NCI-H2081 treated with DMSO at 0.1 percent for 48 hours (cell line): Measurements from ENCODE around the gene AP1M1.
"Not testable (repeated sequence)": the region's sequence is repeated elsewhere in the genome, so short reads cannot be mapped to it uniquely, and the experiment has no call there.

Experiments
- DNase-seq: peaks from one replicate; lab custom pipeline; 2025; lab: John Stamatoyannopoulos, UW

Gene AP1M1

GRCh38 chr19:16261584-16262368, 64.1 kb downstream of the AP1M1 start:
- no peak for DNase-seq

GRCh38 chr19:16262618-16263017, 64.9 kb downstream of the AP1M1 start:
- DNase-seq = no peak

- no peak for DNase-seq
These were observed 65.5 kb downstream of the AP1M1 start for GRCh38 chr19:16263141-16263761.

DNA sequence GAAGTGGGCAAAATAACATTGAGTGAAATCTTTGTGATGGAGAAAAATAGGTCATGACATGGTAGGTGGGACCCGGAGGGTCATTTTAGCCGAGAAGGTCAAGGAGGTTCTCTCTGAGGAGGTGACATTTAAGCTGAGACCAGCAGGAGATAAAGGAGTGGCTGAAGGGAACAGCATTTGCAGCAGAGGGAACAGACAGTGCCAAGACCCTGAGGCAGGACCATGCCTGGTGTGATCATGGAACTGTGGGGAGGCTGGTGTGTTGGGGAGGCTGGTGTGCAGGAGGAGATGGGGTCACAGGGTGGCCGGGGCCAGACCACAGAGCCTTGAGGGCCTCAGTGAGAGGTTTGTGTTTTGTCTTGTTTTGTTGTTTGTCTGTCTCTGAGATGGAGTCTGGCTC, 67.5 kb downstream of the AP1M1 start:
- no peak for DNase-seq

- DNase-seq = no peak
These were observed 68.3 kb downstream of the AP1M1 start for GRCh38 chr19:16265890-16266585.

- DNase-seq = no peak
These were observed 68.9 kb downstream of the AP1M1 start for GRCh38 chr19:16266586-16266942.

DNA sequence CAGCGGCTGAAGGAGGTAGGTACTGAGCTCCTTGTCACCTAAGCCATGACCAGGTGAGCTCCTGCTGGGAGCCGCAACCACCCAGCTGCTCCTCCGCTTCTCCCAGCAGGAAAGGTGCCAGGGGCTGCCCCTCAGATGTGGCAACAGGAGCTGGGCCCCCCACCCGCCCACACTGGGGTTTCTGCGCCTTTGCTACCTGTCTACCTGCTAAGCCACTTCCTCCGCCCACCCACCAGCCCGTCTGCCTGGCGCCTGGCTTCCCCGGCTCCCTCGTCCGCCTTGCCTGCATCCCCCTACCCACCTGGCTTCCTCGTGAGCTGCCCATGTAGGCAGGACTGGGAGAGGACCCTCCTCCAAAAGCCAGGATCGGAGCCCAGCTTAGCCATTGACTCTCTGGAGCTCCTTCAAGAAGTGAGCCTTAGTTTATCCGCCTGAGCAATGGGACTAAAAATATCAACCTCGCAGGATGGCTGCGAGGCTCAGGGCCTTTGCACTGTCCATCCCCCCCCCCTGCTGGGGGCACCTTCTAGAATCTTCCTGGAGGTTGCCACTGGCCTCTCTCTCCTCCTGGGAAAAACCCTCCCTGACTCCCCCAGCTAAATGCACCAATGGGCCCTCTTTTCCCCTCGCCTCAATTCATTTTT, 71.1 kb downstream of the AP1M1 start:
- no peak for DNase-seq

GRCh38 chr19:16272945-16273344, 75.2 kb downstream of the AP1M1 start:
- no peak for DNase-seq

DNA sequence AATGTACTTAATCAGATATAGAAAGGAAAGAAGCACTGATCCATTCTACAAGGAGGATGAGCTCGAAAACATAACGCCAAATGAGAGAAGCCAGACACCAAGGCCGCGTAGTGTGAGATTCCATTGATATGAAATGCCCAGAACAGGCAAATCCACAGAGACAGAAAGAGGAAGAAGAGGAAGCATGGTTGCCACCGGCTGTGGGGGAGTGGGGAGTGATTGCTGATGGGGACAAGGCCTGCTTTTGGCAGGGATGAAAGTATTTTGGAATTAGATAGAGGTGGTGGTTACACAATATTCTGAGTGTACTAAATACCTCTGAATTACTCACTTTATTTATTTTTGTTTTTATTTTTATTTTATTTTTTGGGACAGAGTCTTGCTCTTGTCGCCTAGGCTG, 76.7 kb downstream of the AP1M1 start:
- no peak for DNase-seq

DNA sequence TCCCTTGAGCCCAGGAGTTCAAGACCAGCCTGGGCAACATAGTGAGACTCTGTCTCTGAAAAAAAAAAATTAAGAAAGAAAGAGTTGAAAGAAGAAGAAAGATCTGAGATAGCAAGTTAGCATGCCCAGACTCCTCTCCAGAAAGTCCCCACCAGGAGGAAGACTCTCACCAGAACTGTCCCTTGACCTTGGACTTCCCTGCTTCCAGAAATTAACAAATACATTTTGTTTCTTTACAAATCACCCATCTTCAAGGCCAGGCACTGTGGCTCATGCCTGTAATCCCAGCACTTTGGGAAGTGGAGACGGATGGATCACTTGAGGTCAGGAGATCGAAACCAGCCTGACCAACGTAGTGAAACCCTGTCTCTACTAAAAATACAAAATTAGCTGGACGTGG, 82.6 kb downstream of the AP1M1 start:
- no peak for DNase-seq

GRCh38 chr19:16281743-16282142, 84.0 kb downstream of the AP1M1 start:
- DNase-seq = no peak

- no peak for DNase-seq
These were observed 85.7 kb downstream of the AP1M1 start for GRCh38 chr19:16283210-16284061.

DNA sequence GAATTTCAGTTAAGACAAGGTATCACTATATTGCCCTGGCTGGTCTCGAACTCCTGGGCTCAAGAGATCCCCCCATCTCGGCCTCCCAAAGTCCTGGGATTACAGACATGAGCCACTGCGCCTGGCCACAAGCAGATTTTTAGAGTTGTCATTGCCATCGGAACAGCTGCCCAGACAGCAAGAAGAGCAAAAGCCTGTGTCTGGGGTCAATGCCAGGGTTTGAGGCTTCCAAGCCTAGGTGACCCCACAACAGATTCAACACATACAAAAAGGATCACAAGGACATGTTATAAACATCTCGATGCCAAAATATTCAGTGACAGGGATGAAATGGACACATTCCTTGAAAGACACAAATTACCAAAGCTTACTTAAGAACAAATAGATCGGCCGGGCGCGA, 86.8 kb downstream of the AP1M1 start:
- DNase-seq = no peak

GRCh38 chr19:16285079-16285478, 87.4 kb downstream of the AP1M1 start:
- not testable (repeated sequence) for DNase-seq

- DNase-seq = peak; percentile 53
These were observed 88.2 kb downstream of the AP1M1 start for GRCh38 chr19:16285769-16286498.

- no peak for DNase-seq
These were observed 90.8 kb downstream of the AP1M1 start for GRCh38 chr19:16288544-16288943.

DNA sequence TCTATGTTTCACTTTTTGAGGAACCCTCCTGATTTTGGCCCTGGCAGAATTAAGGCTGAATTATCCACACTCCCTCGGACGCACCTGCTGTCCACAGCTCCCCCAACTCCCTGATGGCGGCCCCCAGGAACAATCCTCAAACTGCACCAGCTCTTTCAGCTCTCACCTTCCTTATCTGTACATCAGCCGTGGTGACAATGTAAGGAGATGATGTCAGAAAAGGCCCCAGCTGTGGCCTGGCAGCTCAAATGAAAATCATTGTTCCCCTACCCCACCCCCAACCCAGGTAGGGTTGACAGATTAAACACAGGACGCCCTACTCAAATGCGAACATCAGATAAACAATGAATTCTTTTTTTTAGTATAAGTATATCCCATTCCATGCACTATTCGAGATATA, 91.9 kb downstream of the AP1M1 start:
- DNase-seq = no peak

GRCh38 chr19:16290692-16291091, 93.0 kb downstream of the AP1M1 start:
- DNase-seq = no peak

- DNase-seq = no peak
These were observed 95.7 kb downstream of the AP1M1 start for GRCh38 chr19:16293118-16294091.

DNA sequence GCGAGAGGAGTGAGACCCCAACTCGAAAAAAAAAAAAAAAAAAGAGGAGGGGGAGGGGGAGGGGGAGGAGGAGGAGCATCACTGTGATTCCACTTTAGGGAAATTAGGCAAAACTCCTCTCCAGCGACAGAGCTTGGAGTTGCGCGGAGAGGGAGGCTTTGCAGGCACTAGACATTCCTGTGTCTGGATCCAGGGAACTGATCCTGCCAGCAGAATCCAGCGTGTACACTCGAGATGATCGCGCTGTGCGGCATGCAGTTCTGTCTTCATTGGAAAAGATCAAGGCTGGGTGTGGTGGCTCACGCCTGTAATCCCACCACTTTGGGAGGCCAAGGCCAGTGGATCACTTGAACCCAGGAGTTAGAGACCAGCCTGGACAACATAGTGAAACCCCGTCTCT, 97.3 kb downstream of the AP1M1 start:
- DNase-seq = no peak
